IMR-90 (cell line): Measurements from ENCODE around the gene CENPI. TPM values are rescaled to one million over a fixed set of nuclear protein-coding genes. Genes with fewer than 3 reads are reported as not detected.

Experiments
- ATAC-seq: fragments of 200-7000 bp; cut with Tn5 transposase; 2 replicates; pipeline ENCODE4 v1.9.1; 2020; ENCODE audit warnings: low read depth, mild to moderate bottlenecking, moderate library complexity
- Bru-seq: library from RNA; stranded (reverse); fragments of 400-500 nt; gene quantifications from one replicate; lab custom pipeline; 2021; lab: Mats Ljungman, UMichigan
- BruChase-seq, 2 experiments: library from RNA; stranded (reverse); fragments of 400-500 nt; gene quantifications; one replicate each; lab custom pipeline; 2021; lab: Mats Ljungman, UMichigan
- BruUV-seq: library from RNA; stranded (reverse); fragments of 400-500 nt; replicated peaks from 2 replicates; lab custom pipeline; 2021; lab: Mats Ljungman, UMichigan
- CTCF ChIA-PET: fragments of 300-600 bp; formaldehyde crosslinking; extraction: SDS; loops from one replicate; lab custom pipeline; 2021; ENCODE audit warnings: antibody characterized with exemption; lab: Yijun Ruan, JAX
- POLR2A ChIA-PET: fragments of 300-600 bp; sonication (Branson Sonifier 250); formaldehyde crosslinking; loops from one replicate; lab custom pipeline; 2022; ENCODE audit warnings: antibody characterized with exemption; ENCODE audit not compliant: unreplicated experiment; lab: Charles Lee
- DNase-seq: peaks from one replicate; pipeline ENCODE4 v3.0.0; 2013
- H2AFZ ChIP-seq: replicated peaks from 2 replicates; pipeline ENCODE3; 2013; ENCODE audit warnings: low read length, mild to moderate bottlenecking; ENCODE audit not compliant: poor library complexity
- H2AK5ac ChIP-seq: 2 replicates; pipeline ENCODE4 v1.6.1; 2013; ENCODE audit warnings: low read depth, low read length, inconsistent platforms
- H2AK9ac ChIP-seq: replicated peaks from 2 replicates; pipeline ENCODE3; 2013; ENCODE audit warnings: mild to moderate bottlenecking, low read depth, low read length, moderate library complexity; ENCODE audit not compliant: poor library complexity
- H2BK120ac ChIP-seq: 2 replicates; pipeline ENCODE4 v1.6.1; 2013; ENCODE audit warnings: low read depth, low read length, inconsistent platforms
- H2BK15ac ChIP-seq: 3 replicates; pipeline ENCODE4 v1.6.1; 2013; ENCODE audit warnings: low read depth, low read length, inconsistent platforms
- H2BK20ac ChIP-seq: 2 replicates; pipeline ENCODE4 v1.6.1; 2013; ENCODE audit warnings: low read depth, mild to moderate bottlenecking, inconsistent platforms, low read length, moderate library complexity
- H2BK5ac ChIP-seq: 2 replicates; pipeline ENCODE4 v1.6.1; 2013; ENCODE audit warnings: mild to moderate bottlenecking, low read depth, low read length, inconsistent platforms; ENCODE audit not compliant: poor library complexity, severe bottlenecking
- H3K14ac ChIP-seq: replicated peaks from 2 replicates; pipeline ENCODE4 v1.6.1; 2013; ENCODE audit warnings: low read depth, low read length, inconsistent platforms
- H3K18ac ChIP-seq: 2 replicates; pipeline ENCODE4 v1.6.1; 2013; ENCODE audit warnings: low read depth, low read length, control low read depth
- H3K23ac ChIP-seq: 2 replicates; pipeline ENCODE4 v1.6.1; 2013; ENCODE audit warnings: low read depth, low read length, inconsistent platforms
- H3K27ac ChIP-seq: 2 replicates; pipeline ENCODE4 v1.5.1; 2013; ENCODE audit warnings: mild to moderate bottlenecking, control low read depth, low read length; ENCODE audit not compliant: insufficient read depth
- H3K27me3 ChIP-seq: 2 replicates; pipeline ENCODE4 v1.6.1; 2013; ENCODE audit warnings: low read length; ENCODE audit not compliant: control insufficient read depth, insufficient read depth
- H3K36me3 ChIP-seq: 2 replicates; pipeline ENCODE4 v1.6.1; 2013; ENCODE audit warnings: low read length, mixed read lengths; ENCODE audit not compliant: control insufficient read depth, insufficient read depth
- H3K4ac ChIP-seq: 2 replicates; pipeline ENCODE4 v1.6.1; 2013; ENCODE audit warnings: low read depth, low read length, inconsistent platforms
- H3K4me1 ChIP-seq: 2 replicates; pipeline ENCODE4 v1.6.1; 2013; ENCODE audit warnings: low read length, mixed read lengths; ENCODE audit not compliant: control insufficient read depth, insufficient read depth
- H3K4me2 ChIP-seq: 2 replicates; pipeline ENCODE4 v1.6.1; 2013; ENCODE audit warnings: low read depth, mild to moderate bottlenecking, control low read depth, low read length, moderate library complexity
- H3K4me3 ChIP-seq: 2 replicates; pipeline ENCODE4 v1.5.1; 2013; ENCODE audit warnings: low read depth, mild to moderate bottlenecking, control low read depth, low read length, moderate library complexity; ENCODE audit not compliant: insufficient read depth
- H3K56ac ChIP-seq: 2 replicates; pipeline ENCODE4 v1.6.1; 2013; ENCODE audit warnings: low read length, inconsistent platforms; ENCODE audit not compliant: insufficient read depth; ENCODE audit errors: extremely low read depth
- H3K79me1 ChIP-seq, 2 experiments: 2 replicates each; pipeline ENCODE4 v1.6.1; 2013; ENCODE audit warnings: low read length in 2 of 2, inconsistent platforms in 1 of 2, low read depth in 1 of 2
- H3K9ac ChIP-seq: 2 replicates; pipeline ENCODE4 v1.6.1; 2013; ENCODE audit warnings: low read depth, low read length, control low read depth
- H3K9me1 ChIP-seq: 2 replicates; pipeline ENCODE4 v1.6.1; 2013; ENCODE audit warnings: low read length, inconsistent platforms; ENCODE audit not compliant: insufficient read depth
- H3K9me3 ChIP-seq: 2 replicates; pipeline ENCODE4 v1.6.1; 2013; ENCODE audit warnings: low read length; ENCODE audit not compliant: control insufficient read depth, insufficient read depth
- H4K20me1 ChIP-seq: 2 replicates; pipeline ENCODE4 v1.6.1; 2013; ENCODE audit warnings: low read length, inconsistent platforms; ENCODE audit not compliant: insufficient read depth
- H4K5ac ChIP-seq: 2 replicates; pipeline ENCODE4 v1.6.1; 2013; ENCODE audit warnings: mild to moderate bottlenecking, low read depth, low read length, control low read depth
- H4K8ac ChIP-seq, 2 experiments: 2 replicates each; pipeline ENCODE4 v1.6.1; 2013; ENCODE audit warnings: low read depth in 2 of 2, low read length in 2 of 2, control low read depth in 1 of 2, inconsistent platforms in 1 of 2
- H4K91ac ChIP-seq: 2 replicates; pipeline ENCODE4 v1.6.1; 2013; ENCODE audit warnings: low read depth, low read length, inconsistent platforms; ENCODE audit not compliant: insufficient read depth
- CHD1 ChIP-seq: IDR thresholded peaks from 2 replicates; pipeline ENCODE4 v1.6.1; 2012; ENCODE audit warnings: low read depth, low read length, improper control_type of control experiment
- MAZ ChIP-seq: IDR thresholded peaks from 2 replicates; pipeline ENCODE4 v1.6.1; 2012; ENCODE audit warnings: low read depth, mild to moderate bottlenecking, low read length, improper control_type of control experiment, moderate library complexity, borderline replicate concordance
- POLR2A ChIP-seq: IDR thresholded peaks from 2 replicates; pipeline ENCODE4 v1.6.1; 2012; ENCODE audit warnings: mild to moderate bottlenecking, low read depth, low read length
- RAD21 ChIP-seq: IDR thresholded peaks from 2 replicates; pipeline ENCODE4 v1.6.1; 2012; ENCODE audit warnings: low read length, improper control_type of control experiment
- WGBS, 2 experiments: methylation state at CpG; one replicate each; pipeline versions ENCODE4 v1.1.5 to v1.1.7; 2013; ENCODE audit warnings: missing lambda C conversion rate in 2 of 2; ENCODE audit not compliant: insufficient read length in 1 of 2; ENCODE audit errors: extremely low coverage in 2 of 2; 5-methylcytosine and 5-hydroxymethylcytosine counted together
- dilution Hi-C: fragments of 300-500 bp; cut with HindIII; formaldehyde crosslinking; loops from one replicate; pipeline ENCODE4 v1.14.3; 2018; ENCODE audit warnings: low sequenced_read_pairs; ENCODE audit not compliant: unreplicated experiment
- in situ Hi-C: fragments of 300-500 bp; cut with MboI; formaldehyde crosslinking; loops from 3 replicates; pipeline ENCODE4 v1.14.3; 2019; ENCODE audit warnings: low sequenced_read_pairs, inconsistent platforms, mixed read lengths
- intact Hi-C: fragments of 100-400 bp; cut with micrococcal nuclease; formaldehyde crosslinking; loops from 2 replicates; pipeline ENCODE4 v1.10.0; 2022
- long read RNA-seq: library from polyadenylated mRNA; unstranded; transcript quantifications from one replicate; pipeline ENCODE4 v2.0.0, GENCODE V29; 2021; ENCODE audit not compliant: unreplicated experiment
- polyA plus RNA-seq, 3 experiments: library from polyadenylated mRNA; depleted of rRNA; stranded (reverse); fragments of >200 nt; gene quantifications; 2 replicates each; pipeline ENCODE4 v1.2.3, GENCODE V29; 2012; ENCODE audit warnings: low replicate concordance in 1 of 3
- total RNA-seq: library from RNA; depleted of rRNA; stranded (reverse); fragments of >200 nt; gene quantifications from 2 replicates; pipeline ENCODE4 v1.2.3, GENCODE V29; 2012; rRNA removed
- TF ChIP-seq, protein P1 (sequence below): fragments of 150-350 bp; IDR thresholded peaks from 2 replicates; pipeline ENCODE4 v1.6.1; 2017; ENCODE audit warnings: mild to moderate bottlenecking, antibody characterized with exemption, low read length, low read depth

The CENPI gene, protein sequence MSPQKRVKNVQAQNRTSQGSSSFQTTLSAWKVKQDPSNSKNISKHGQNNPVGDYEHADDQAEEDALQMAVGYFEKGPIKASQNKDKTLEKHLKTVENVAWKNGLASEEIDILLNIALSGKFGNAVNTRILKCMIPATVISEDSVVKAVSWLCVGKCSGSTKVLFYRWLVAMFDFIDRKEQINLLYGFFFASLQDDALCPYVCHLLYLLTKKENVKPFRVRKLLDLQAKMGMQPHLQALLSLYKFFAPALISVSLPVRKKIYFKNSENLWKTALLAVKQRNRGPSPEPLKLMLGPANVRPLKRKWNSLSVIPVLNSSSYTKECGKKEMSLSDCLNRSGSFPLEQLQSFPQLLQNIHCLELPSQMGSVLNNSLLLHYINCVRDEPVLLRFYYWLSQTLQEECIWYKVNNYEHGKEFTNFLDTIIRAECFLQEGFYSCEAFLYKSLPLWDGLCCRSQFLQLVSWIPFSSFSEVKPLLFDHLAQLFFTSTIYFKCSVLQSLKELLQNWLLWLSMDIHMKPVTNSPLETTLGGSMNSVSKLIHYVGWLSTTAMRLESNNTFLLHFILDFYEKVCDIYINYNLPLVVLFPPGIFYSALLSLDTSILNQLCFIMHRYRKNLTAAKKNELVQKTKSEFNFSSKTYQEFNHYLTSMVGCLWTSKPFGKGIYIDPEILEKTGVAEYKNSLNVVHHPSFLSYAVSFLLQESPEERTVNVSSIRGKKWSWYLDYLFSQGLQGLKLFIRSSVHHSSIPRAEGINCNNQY
- 24.2 and 25.8 TPM in 2 replicates for total RNA-seq
- polyA plus RNA-seq (2012; rRNA removed) = 4.8 and 5.5 TPM in 2 replicates
- 1.1 and 1.8 TPM in 2 replicates for polyA plus RNA-seq (2012; cell fraction: cytosol; rRNA removed)
- polyA plus RNA-seq (2012; cell fraction: nucleus; rRNA removed; ENCODE audit: low replicate concordance) = 1.5 and 4.7 TPM in 2 replicates
- percentile 55 among the genes with signal in this experiment for Bru-seq, nascent RNA
- BruChase-seq, experiment 1, labeled RNA remaining after a 6-hour chase = percentile 65 among the genes with signal in this experiment
- percentile 65 among the genes with signal in this experiment for BruChase-seq, experiment 2, labeled RNA remaining after a 2-hour chase
- long read RNA-seq, partial matches to known transcripts = 0 of 4 reads
- long read RNA-seq, other reads (novel, unspliced or antisense) = 4 of 4 reads

DNA sequence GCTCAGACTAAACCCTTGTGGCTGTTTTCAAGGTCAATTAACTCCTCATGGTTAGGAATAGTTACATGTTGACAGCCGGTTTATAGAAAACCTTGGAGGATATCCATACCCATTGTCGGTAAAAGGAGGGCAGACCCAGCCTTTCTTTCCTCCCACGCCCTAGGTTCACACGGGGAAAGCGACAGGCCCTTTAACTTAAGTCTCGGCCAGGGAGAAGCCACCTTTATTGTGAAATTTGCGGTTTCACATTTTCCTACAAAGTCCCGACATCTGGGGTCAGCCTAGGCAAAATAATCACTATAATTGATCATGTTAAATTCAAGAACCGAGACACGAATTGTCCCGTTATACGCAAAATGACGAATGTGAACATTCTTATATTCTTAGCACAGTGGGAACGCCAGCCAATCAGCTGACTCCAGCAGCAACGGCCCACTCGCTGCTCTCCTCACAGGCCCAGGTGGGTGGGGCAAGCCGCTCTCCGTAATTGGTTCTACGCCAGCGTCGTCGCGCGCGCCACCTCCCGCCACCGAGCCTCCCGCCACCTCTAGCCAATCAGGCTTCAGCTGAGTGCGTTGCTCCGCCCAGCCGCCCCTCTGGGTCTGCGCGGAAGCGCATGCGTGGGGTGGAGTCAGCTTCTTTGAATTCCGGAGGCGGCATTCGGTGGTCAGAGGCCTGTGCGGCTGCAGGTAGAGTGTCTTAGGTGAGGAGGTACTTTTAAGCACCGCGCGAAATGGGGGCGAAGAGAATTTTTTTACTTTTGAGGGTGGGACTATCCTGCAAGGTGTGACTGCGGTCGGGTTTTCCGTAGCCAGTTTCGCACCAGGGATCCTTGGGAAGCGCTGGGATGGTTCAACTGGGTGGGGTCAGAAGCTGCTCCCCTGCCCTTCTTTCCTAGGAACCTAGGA lies at the start of gene CENPI:
TSS of gene CENPI (plus strand) at position 659 of the 908 bp plus-strand sequence. CDS start 2,867 bp downstream, outside the sequence.
- H2AFZ ChIP-seq = peak within 1 kb of the TSS; percentile 74
- H3K79me1 ChIP-seq = peaks cover 0 to 13% of the 10 kb centered on the region in 2 experiments; a peak in 1 of 4 replicates
- H4K5ac ChIP-seq = no peak within 1 kb of the TSS; the same call in 1 of the 2 replicates
- no TSS peak for BruUV-seq
- no peak within 1 kb of the TSS; the same call in 1 of the 2 replicates for H3K14ac ChIP-seq
- peak within 1 kb of the TSS; percentile 94 for H3K4me2 ChIP-seq
- H2AK9ac ChIP-seq = peak within 1 kb of the TSS; percentile 39
- H2BK120ac ChIP-seq = no peak within 1 kb of the TSS; the same call in 1 of the 2 replicates
- peak within 1 kb of the TSS; percentile 33; the same call in 1 of the 2 replicates for H3K23ac ChIP-seq
- H4K20me1 ChIP-seq = no peaks in the 10 kb centered on the region
- ATAC-seq = peak; percentile 100
- H3K4me3 ChIP-seq = peak within 1 kb of the TSS; percentile 77
- H3K27me3 ChIP-seq = no peaks in the 10 kb centered on the region
- H3K4ac ChIP-seq = peak within 1 kb of the TSS; percentile 19; the same call in 1 of the 2 replicates
- peak within 1 kb of the TSS; percentile 78 for H3K56ac ChIP-seq
- no peaks in the 10 kb centered on the region for H3K4me1 ChIP-seq
- H4K8ac ChIP-seq = peak within 1 kb of the TSS; percentile 35 to 57; a peak in 2 of 4 replicates
- no peak for TF ChIP-seq CHD1
- TF ChIP-seq POLR2A = peak; percentile 66; the same call in 1 of the 2 replicates
- no peak for TF ChIP-seq RAD21
- peak; percentile 58; the same call in 1 of the 2 replicates for TF ChIP-seq MAZ
- TF ChIP-seq, protein P1, sequence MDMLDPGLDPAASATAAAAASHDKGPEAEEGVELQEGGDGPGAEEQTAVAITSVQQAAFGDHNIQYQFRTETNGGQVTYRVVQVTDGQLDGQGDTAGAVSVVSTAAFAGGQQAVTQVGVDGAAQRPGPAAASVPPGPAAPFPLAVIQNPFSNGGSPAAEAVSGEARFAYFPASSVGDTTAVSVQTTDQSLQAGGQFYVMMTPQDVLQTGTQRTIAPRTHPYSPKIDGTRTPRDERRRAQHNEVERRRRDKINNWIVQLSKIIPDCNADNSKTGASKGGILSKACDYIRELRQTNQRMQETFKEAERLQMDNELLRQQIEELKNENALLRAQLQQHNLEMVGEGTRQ = 0 out of 2 replicates have a peak, but pooled peaks have one; percentile 23
- peak within 1 kb of the TSS; percentile 36 for H2BK5ac ChIP-seq
- POLR2A ChIA-PET = no interaction called here
- in situ Hi-C loops = no loop called here
- dilution Hi-C loops = no loop called here
- H2BK15ac ChIP-seq = 0 out of 3 replicates have a peak within 1 kb of the TSS, but pooled peaks have one; percentile 22
- no peaks in the 10 kb centered on the region for H3K36me3 ChIP-seq
- CTCF ChIA-PET = interaction anchor here (1.0 kb wide), 1 partner anchor 66 kb away, joined by 3 read pairs; no protein-coding TSS in a partner anchor
- H2BK20ac ChIP-seq = no peak within 1 kb of the TSS
- H3K9ac ChIP-seq = peak within 1 kb of the TSS; percentile 62; the same call in 1 of the 2 replicates
- peak; percentile 89 for DNase-seq
- H3K18ac ChIP-seq = 0 out of 2 replicates have a peak within 1 kb of the TSS, but pooled peaks have one; percentile 2
- no peak within 1 kb of the TSS for H2AK5ac ChIP-seq
- peak within 1 kb of the TSS; percentile 41 for H3K27ac ChIP-seq
- intact Hi-C loops = no loop called here
- H3K9me1 ChIP-seq = no peaks in the 10 kb centered on the region
- H3K9me3 ChIP-seq = no peaks in the 10 kb centered on the region
- WGBS, 2 experiments = 48% methylated on average over 21 of the region's 48 CpGs; no CpG with 5 or more reads in 1 of the 2 experiments
- H4K91ac ChIP-seq = peak within 1 kb of the TSS; percentile 57; the same call in 1 of the 2 replicates
